GM21515 (cell line): ENCODE results near the gene GART.
"Not testable (repeated sequence)": the region's sequence is repeated elsewhere in the genome, so short reads cannot be mapped to it uniquely, and the experiment has no call there.

Source experiments
- ATAC-seq: cut with Tn5 transposase; IDR thresholded peaks from one replicate; pipeline ENCODE4 v1.9.1; 2021; ENCODE audit not compliant: unreplicated experiment

The GART gene

GRCh38 chr21:33477066-33477465, 64.9 kb downstream of the GART start:
- ATAC-seq = no peak

- no peak for ATAC-seq
These were observed 68.6 kb downstream of the GART start for GRCh38 chr21:33473344-33473743.

GRCh38 chr21:33470701-33471100, 71.2 kb downstream of the GART start:
- ATAC-seq = no peak

GRCh38 chr21:33469183-33469582, 72.7 kb downstream of the GART start:
- not testable (repeated sequence) for ATAC-seq

- ATAC-seq = no peak
These were observed 80.2 kb downstream of the GART start for GRCh38 chr21:33461538-33462250.

- no peak for ATAC-seq
These were observed 83.1 kb downstream of the GART start for GRCh38 chr21:33458861-33459260.

- no peak for ATAC-seq
These were observed 86.1 kb downstream of the GART start for GRCh38 chr21:33455686-33456446.
